SK-N-SH (cell line): Measurements from ENCODE around the gene CALM1. TPM values are rescaled to one million over a fixed set of nuclear protein-coding genes. Genes with fewer than 3 reads are reported as not detected.
A peak's percentile ranks its signal among the peaks of the same experiment; 100 is the strongest.

Experiments used
- CTCF ChIA-PET: fragments of 300-600, 350-600 bp; formaldehyde crosslinking; extraction: SDS; loops from one replicate; lab custom pipeline; 2021; lab: Yijun Ruan, JAX
- POLR2A ChIA-PET: fragments of 350-600 bp; sonication (Branson Sonifier 250); formaldehyde crosslinking; extraction: SDS; loops from one replicate; lab custom pipeline; 2020; ENCODE audit warnings: antibody characterized with exemption, inconsistent platforms; lab: Yijun Ruan, JAX
- DNase-seq: peaks from one replicate; pipeline ENCODE4 v3.0.0; 2012
- H2AFZ ChIP-seq: fragments of 200-600 bp; sonication (generic); 2 replicates; pipeline ENCODE4 v1.8.1; 2016; ENCODE audit warnings: antibody characterized with exemption, mild to moderate bottlenecking, low read depth
- H3F3A ChIP-seq: fragments of 200-600 bp; sonication (generic); replicated peaks from 2 replicates; pipeline ENCODE3; 2016; ENCODE audit warnings: antibody characterized with exemption, mild to moderate bottlenecking; ENCODE audit not compliant: insufficient read depth
- H3K27ac ChIP-seq, 2 experiments: fragments of 200-500 bp in 1 of 2; fragments of 200-600 bp in 1 of 2; sonication (Bioruptor generic) in 1 of 2; sonication (generic), shearing (Covaris generic) in 1 of 2; 2 replicates each; pipeline versions ENCODE4 v1.5.1 to v1.6.1; 2014 to 2016; ENCODE audit warnings: low read depth in 2 of 2, inconsistent platforms in 1 of 2, low read length in 1 of 2, mild to moderate bottlenecking in 1 of 2, mixed read lengths in 1 of 2
- H3K27me3 ChIP-seq: fragments of 200-600 bp; sonication (generic), shearing (Covaris generic); 2 replicates; pipeline ENCODE4 v1.6.1; 2016; ENCODE audit warnings: mixed run types; ENCODE audit not compliant: insufficient read depth
- H3K36me3 ChIP-seq, 2 experiments: fragments of 200-500 bp in 1 of 2; fragments of 200-600 bp in 1 of 2; sonication (Bioruptor generic) in 1 of 2; sonication (generic) in 1 of 2; replicated peaks in 1 of 2; 2 replicates each; pipeline versions ENCODE3 to v1.5.1; 2014 to 2016; ENCODE audit warnings: low read length in 1 of 2, mild to moderate bottlenecking in 1 of 2; ENCODE audit not compliant: insufficient read depth in 2 of 2, control insufficient read depth in 1 of 2
- H3K4me1 ChIP-seq, 2 experiments: fragments of 200-500 bp in 1 of 2; fragments of 200-600 bp in 1 of 2; sonication (Bioruptor generic) in 1 of 2; sonication (generic), shearing (Covaris generic) in 1 of 2; 2 replicates each; pipeline versions ENCODE4 v1.5.1 to v1.6.1; 2014 to 2016; ENCODE audit warnings: low read depth in 1 of 2, low read length in 1 of 2, mixed run types in 1 of 2; ENCODE audit not compliant: insufficient read depth in 2 of 2, control insufficient read depth in 1 of 2
- H3K4me2 ChIP-seq: fragments of 200-600 bp; sonication (generic), shearing (Covaris generic); 2 replicates; pipeline ENCODE4 v1.6.1; 2017; ENCODE audit warnings: mixed run types
- H3K4me3 ChIP-seq, 2 experiments: fragments of 200-500 bp in 1 of 2; fragments of 200-600 bp in 1 of 2; sonication (Bioruptor generic) in 1 of 2; sonication (generic), shearing (Covaris generic) in 1 of 2; 2 replicates each; pipeline versions ENCODE4 v1.5.1 to v1.8.1; 2014 to 2016; ENCODE audit warnings: low read depth in 2 of 2, inconsistent platforms in 1 of 2, low read length in 1 of 2, mild to moderate bottlenecking in 1 of 2, mixed read lengths in 1 of 2, moderate library complexity in 1 of 2
- H3K79me2 ChIP-seq: fragments of 200-600 bp; sonication (generic); 2 replicates; pipeline ENCODE4 v1.8.1; 2017; ENCODE audit warnings: mild to moderate bottlenecking; ENCODE audit not compliant: insufficient read depth
- H3K9ac ChIP-seq: fragments of 200-600 bp; sonication (generic); 2 replicates; pipeline ENCODE4 v1.6.1; 2017; ENCODE audit warnings: mixed run types
- H3K9me2 ChIP-seq: fragments of 200-600 bp; sonication (generic); 2 replicates; pipeline ENCODE4 v1.6.1; 2017; ENCODE audit warnings: mixed run types
- H3K9me3 ChIP-seq: fragments of 200-600 bp; sonication (generic); 2 replicates; pipeline ENCODE4 v1.6.1; 2017; ENCODE audit warnings: mixed run types, mild to moderate bottlenecking, moderate library complexity
- H4K20me1 ChIP-seq: fragments of 200-600 bp; sonication (generic); 2 replicates; pipeline ENCODE4 v1.6.1; 2017; ENCODE audit warnings: mild to moderate bottlenecking, mixed run types; ENCODE audit not compliant: insufficient read depth
- EP300 ChIP-seq, 2 experiments: IDR thresholded peaks; 2 replicates each; pipeline versions ENCODE4 v1.4.0 to v1.6.1; 2012; ENCODE audit warnings: borderline replicate concordance in 1 of 2, low read depth in 1 of 2, low read length in 1 of 2
- FOSL2 ChIP-seq: IDR thresholded peaks from 2 replicates; pipeline ENCODE4 v1.4.0; 2012; ENCODE audit warnings: low read depth, mild to moderate bottlenecking, moderate library complexity, borderline replicate concordance
- FOXM1 ChIP-seq: IDR thresholded peaks from 2 replicates; pipeline ENCODE4 v1.4.0; 2012; ENCODE audit warnings: low read depth, mild to moderate bottlenecking
- GABPA ChIP-seq: IDR thresholded peaks from 2 replicates; pipeline ENCODE4 v1.4.0; 2012; ENCODE audit warnings: low read depth, mild to moderate bottlenecking
- GATA2 ChIP-seq: sonication (generic); formaldehyde crosslinking; IDR thresholded peaks from 2 replicates; pipeline ENCODE4 v1.5.0; 2020; ENCODE audit warnings: mild to moderate bottlenecking, missing genetic modification reagents
- JUND ChIP-seq: IDR thresholded peaks from 2 replicates; pipeline ENCODE4 v1.4.0; 2012
- MEF2A ChIP-seq: IDR thresholded peaks from 2 replicates; pipeline ENCODE4 v1.4.0; 2012; ENCODE audit warnings: low read depth, borderline replicate concordance
- MXI1 ChIP-seq: IDR thresholded peaks from 2 replicates; pipeline ENCODE4 v1.6.1; 2012; ENCODE audit warnings: mild to moderate bottlenecking, low read depth, low read length, improper control_type of control experiment
- NFIC ChIP-seq: IDR thresholded peaks from 2 replicates; pipeline ENCODE4 v1.4.0; 2012; ENCODE audit warnings: borderline replicate concordance
- PBX3 ChIP-seq: IDR thresholded peaks from 2 replicates; pipeline ENCODE4; 2012
- POLR2AphosphoS5 ChIP-seq: IDR thresholded peaks from 2 replicates; pipeline ENCODE4 v1.6.1; 2012; ENCODE audit warnings: low read depth, low read length
- RAD21 ChIP-seq: IDR thresholded peaks from 2 replicates; pipeline ENCODE4 v1.6.1; 2012; ENCODE audit warnings: mild to moderate bottlenecking, low read length
- RCOR1 ChIP-seq: fragments of 150-350 bp; IDR thresholded peaks from 2 replicates; pipeline ENCODE4 v1.6.1; 2017; ENCODE audit warnings: antibody characterized with exemption, low read length
- REST ChIP-seq: IDR thresholded peaks from 2 replicates; pipeline ENCODE4 v1.6.1; 2012; ENCODE audit warnings: mild to moderate bottlenecking, low read depth, low read length, moderate library complexity
- RFX5 ChIP-seq: IDR thresholded peaks from 2 replicates; pipeline ENCODE4 v1.6.1; 2012; ENCODE audit warnings: mild to moderate bottlenecking, improper control_type of control experiment, low read length
- SMC3 ChIP-seq: IDR thresholded peaks from 2 replicates; pipeline ENCODE4 v1.6.1; 2012; ENCODE audit warnings: low read depth, low read length, improper control_type of control experiment
- TAF1 ChIP-seq: IDR thresholded peaks from 2 replicates; pipeline ENCODE4 v1.6.1; 2012; ENCODE audit warnings: low read depth, mild to moderate bottlenecking, low read length, moderate library complexity, borderline replicate concordance
- USF2 ChIP-seq: fragments of 150-350 bp; IDR thresholded peaks from 2 replicates; pipeline ENCODE4 v1.6.1; 2017; ENCODE audit warnings: antibody characterized with exemption, low read length, low read depth, borderline replicate concordance
- WGBS: methylation state at CpG from one replicate; pipeline ENCODE4 v1.1.6; 2017; ENCODE audit warnings: low lambda C conversion rate; 5-methylcytosine and 5-hydroxymethylcytosine counted together
- polyA plus RNA-seq, 3 experiments: library from polyadenylated mRNA; depleted of rRNA; stranded (reverse); fragments of >200 nt; gene quantifications; 2 replicates each; pipeline ENCODE4 v1.2.3, GENCODE V29; 2012
- TF ChIP-seq, protein P1 (sequence below): IDR thresholded peaks from 2 replicates; pipeline ENCODE4 v1.4.0; 2012; ENCODE audit warnings: low read depth, borderline replicate concordance
- TF ChIP-seq, protein P2 (sequence below): fragments of 200-600 bp; sonication (generic); IDR thresholded peaks from 2 replicates; pipeline ENCODE4 v1.6.1; 2017; ENCODE audit warnings: antibody characterized with exemption, mild to moderate bottlenecking, moderate library complexity
- TF ChIP-seq, protein P3 (sequence below): fragments of 150-350 bp; IDR thresholded peaks from 2 replicates; pipeline ENCODE4 v1.6.1; 2016; ENCODE audit warnings: mild to moderate bottlenecking, low read depth, low read length

CALM1 gene
- polyA plus RNA-seq, 1 of the 3 experiments (the other 2 are of a cell fraction): 299 TPM

DNA sequence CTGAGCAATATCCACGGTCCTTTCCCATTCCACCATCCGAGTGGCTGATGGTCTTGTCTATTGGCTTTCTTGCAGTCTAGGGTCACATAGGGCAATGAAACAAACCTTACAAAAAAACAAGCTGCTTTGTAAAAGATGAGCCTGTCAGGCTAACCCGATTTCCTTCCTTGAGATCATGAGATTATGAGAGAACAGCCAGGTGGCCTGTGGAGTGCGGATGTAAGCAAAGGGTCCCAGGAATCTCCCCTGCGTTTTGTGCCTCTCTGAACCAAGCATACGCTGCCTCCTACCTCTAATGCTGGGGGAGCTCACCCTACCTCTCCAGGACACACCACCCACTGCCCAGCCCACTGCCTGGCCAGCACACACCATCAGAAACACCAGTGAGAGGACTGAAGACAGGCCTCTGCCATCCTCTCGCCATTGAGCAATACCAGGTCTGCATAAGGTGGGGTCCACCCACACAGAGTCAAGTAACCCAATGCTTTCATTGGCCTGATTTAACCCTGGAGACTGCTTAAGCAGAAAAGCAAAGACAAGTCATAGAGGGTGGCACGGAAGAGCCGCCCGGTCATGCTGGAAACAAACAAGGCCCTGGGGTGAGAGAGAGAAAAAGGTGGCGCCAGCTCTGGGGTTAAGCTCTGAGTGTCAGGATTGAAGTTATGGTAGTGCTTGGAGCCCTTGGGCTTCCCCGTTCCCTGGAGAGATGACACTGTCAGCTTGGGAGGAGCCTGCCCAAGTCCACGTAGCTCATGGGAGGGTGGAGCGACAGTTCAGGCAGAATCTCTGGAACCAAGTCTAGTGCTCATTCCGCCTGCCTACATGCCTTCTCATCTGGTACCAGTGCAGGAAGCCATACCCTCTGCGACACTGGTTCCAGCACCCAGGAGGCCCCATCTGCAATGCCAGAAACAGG is 46.6 kb downstream of the CALM1 start:
- DNase-seq: no peak
- peaks cover 0 to 30% of the 10 kb centered on the region in 2 experiments; a peak in 2 of 4 replicates for H3K4me1 ChIP-seq
- H3F3A ChIP-seq: no peaks in the 10 kb centered on the region
- CTCF ChIA-PET: interaction anchor here (1.0 to 2.8 kb wide), 5 partner anchors 12 to 79 kb away, joined by 3 to 11 read pairs (median 5); no protein-coding TSS in a partner anchor
- H2AFZ ChIP-seq: no peak overlapping the region
- 0 out of 2 replicates have a peak, but pooled peaks cover 3% of the 10 kb centered on the region for H3K9me2 ChIP-seq
- WGBS: 72% methylated on average over 14 of the region's 16 CpGs
- POLR2A ChIA-PET: interaction anchor here (0.5 to 1.7 kb wide), 7 partner anchors 8 to 608 kb away, joined by 3 to 6 read pairs (median 3); no protein-coding TSS in a partner anchor
- H3K27ac ChIP-seq: peak overlapping the region in 1 of 2 experiments; percentile 43; a peak in 1 of 4 replicates
- 0 out of 2 replicates have a peak, but pooled peaks cover 3% of the 10 kb centered on the region for H3K9me3 ChIP-seq
- H3K4me2 ChIP-seq: no peak overlapping the region
- H3K36me3 ChIP-seq: no peaks in the 10 kb centered on the region
- H3K4me3 ChIP-seq: no peak overlapping the region
- H3K27me3 ChIP-seq: no peaks in the 10 kb centered on the region
- no peaks in the 10 kb centered on the region for H4K20me1 ChIP-seq
- no peak overlapping the region for H3K9ac ChIP-seq
- no peaks in the 10 kb centered on the region for H3K79me2 ChIP-seq
- TF ChIP-seq GABPA (no peak), RAD21 (no peak; the same call in 1 of the 2 replicates), TAF1 (no peak), GATA2 (CRISPR knock-in tag) (peak; percentile 75), NFIC (no peak), PBX3 (no peak), RFX5 (no peak), FOXM1 (no peak), MXI1 (no peak), SMC3 (no peak), POLR2AphosphoS5 (no peak), REST (no peak), MEF2A (no peak), EP300 (IDR thresholded peaks at IDR 0.05; ENCODE audit: borderline replicate concordance in 1 of 2, low read depth in 1 of 2, low read length in 1 of 2) (peak in 1 of 2 experiments; percentile 30; a peak in 1 of 4 replicates), FOSL2 (no peak), JUND (no peak), USF2 (no peak), RCOR1 (peak; percentile 30; the same call in 1 of the 2 replicates)
- TF ChIP-seq, protein P1, sequence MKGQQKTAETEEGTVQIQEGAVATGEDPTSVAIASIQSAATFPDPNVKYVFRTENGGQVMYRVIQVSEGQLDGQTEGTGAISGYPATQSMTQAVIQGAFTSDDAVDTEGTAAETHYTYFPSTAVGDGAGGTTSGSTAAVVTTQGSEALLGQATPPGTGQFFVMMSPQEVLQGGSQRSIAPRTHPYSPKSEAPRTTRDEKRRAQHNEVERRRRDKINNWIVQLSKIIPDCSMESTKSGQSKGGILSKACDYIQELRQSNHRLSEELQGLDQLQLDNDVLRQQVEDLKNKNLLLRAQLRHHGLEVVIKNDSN: no peak
- TF ChIP-seq, protein P2, sequence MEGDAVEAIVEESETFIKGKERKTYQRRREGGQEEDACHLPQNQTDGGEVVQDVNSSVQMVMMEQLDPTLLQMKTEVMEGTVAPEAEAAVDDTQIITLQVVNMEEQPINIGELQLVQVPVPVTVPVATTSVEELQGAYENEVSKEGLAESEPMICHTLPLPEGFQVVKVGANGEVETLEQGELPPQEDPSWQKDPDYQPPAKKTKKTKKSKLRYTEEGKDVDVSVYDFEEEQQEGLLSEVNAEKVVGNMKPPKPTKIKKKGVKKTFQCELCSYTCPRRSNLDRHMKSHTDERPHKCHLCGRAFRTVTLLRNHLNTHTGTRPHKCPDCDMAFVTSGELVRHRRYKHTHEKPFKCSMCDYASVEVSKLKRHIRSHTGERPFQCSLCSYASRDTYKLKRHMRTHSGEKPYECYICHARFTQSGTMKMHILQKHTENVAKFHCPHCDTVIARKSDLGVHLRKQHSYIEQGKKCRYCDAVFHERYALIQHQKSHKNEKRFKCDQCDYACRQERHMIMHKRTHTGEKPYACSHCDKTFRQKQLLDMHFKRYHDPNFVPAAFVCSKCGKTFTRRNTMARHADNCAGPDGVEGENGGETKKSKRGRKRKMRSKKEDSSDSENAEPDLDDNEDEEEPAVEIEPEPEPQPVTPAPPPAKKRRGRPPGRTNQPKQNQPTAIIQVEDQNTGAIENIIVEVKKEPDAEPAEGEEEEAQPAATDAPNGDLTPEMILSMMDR: no peak
- TF ChIP-seq, protein P3, sequence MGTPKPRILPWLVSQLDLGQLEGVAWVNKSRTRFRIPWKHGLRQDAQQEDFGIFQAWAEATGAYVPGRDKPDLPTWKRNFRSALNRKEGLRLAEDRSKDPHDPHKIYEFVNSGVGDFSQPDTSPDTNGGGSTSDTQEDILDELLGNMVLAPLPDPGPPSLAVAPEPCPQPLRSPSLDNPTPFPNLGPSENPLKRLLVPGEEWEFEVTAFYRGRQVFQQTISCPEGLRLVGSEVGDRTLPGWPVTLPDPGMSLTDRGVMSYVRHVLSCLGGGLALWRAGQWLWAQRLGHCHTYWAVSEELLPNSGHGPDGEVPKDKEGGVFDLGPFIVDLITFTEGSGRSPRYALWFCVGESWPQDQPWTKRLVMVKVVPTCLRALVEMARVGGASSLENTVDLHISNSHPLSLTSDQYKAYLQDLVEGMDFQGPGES: no peak
